Activated naive CD4-positive, alpha-beta T cell (primary cell): ENCODE data around the gene SNRPF.

ENCODE experiments used
- DNase-seq, 4 experiments: peaks; one replicate each; lab custom pipeline; 2025; lab: John Stamatoyannopoulos, UW

The SNRPF gene

GRCh38 chr12:95859947-95860850, 1.4 kb downstream of the SNRPF start:
- DNase-seq: no peak

GRCh38 chr12:95862038-95862437, 3.3 kb downstream of the SNRPF start:
- no peak for DNase-seq

- no peak for DNase-seq
Observed at GRCh38 chr12:95863337-95863736, 4.6 kb downstream of the SNRPF start.

GRCh38 chr12:95870897-95871296, 12.1 kb downstream of the SNRPF start:
- DNase-seq: no peak

- DNase-seq: no peak
Observed at GRCh38 chr12:95874452-95874851, 15.7 kb downstream of the SNRPF start.

- no peak for DNase-seq
Observed at GRCh38 chr12:95877622-95878021, 18.9 kb downstream of the SNRPF start.

- DNase-seq: no peak
Observed at GRCh38 chr12:95880895-95881294, 22.1 kb downstream of the SNRPF start.

GRCh38 chr12:95881331-95881955, 22.7 kb downstream of the SNRPF start:
- no peak for DNase-seq

- no peak for DNase-seq
Observed at GRCh38 chr12:95882080-95882479, 23.3 kb downstream of the SNRPF start.

GRCh38 chr12:95882873-95883272, 24.1 kb downstream of the SNRPF start:
- DNase-seq: no peak

GRCh38 chr12:95884998-95885397, 26.2 kb downstream of the SNRPF start:
- DNase-seq: no peak

- no peak for DNase-seq
Observed at GRCh38 chr12:95887311-95887710, 28.6 kb downstream of the SNRPF start.

- no peak for DNase-seq
Observed at GRCh38 chr12:95890958-95891357, 32.2 kb downstream of the SNRPF start.

- DNase-seq: no peak
Observed at GRCh38 chr12:95896846-95897245, 38.1 kb downstream of the SNRPF start.

GRCh38 chr12:95898081-95898480, 39.3 kb downstream of the SNRPF start:
- DNase-seq: no peak

GRCh38 chr12:95908573-95908972, 49.8 kb downstream of the SNRPF start:
- no peak for DNase-seq

GRCh38 chr12:95909871-95910270, 51.1 kb downstream of the SNRPF start:
- DNase-seq: no peak
